ENCODE data around the gene CDR2L.

DNA sequence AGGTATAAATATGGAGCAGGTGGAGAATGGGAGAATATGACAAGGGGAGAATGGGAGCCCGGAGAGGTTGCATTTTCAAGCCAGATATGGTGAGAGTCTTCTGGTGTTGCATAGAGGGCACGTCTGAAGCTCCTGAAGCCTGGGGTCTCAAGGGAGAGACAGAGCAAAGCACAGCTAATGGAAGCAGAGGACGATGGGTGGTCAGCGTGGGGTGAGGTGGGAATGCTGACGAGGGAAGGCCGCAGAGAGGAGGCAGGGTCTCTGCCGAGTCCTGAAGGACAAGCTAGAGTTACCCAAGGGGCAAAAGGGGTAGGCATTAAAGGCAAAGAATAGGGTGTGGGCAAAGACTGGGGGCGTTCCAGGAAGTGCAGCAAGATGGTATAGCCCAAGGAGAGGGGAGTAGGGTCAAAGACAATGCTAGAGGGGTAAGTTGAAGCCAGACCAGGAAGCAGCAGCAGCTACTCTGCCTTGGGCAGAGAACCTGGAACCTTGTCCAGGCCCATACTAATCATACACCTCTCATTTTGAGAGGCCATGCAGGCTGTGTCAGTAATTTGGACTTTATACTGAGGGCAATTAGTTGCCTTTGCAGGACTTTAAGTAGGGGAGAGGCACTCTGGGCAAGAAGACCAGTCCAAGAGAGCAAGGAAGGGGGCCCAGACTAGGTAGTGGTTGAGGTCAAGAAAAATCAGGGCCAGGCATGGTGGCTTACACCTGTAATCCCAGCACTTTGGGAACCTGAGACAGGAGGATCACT lies 49.1 kb upstream of the CDR2L start:
- TF ChIP-seq CTCF (IDR thresholded peaks at IDR 0.05; ENCODE audit: low read depth, low read length, poor library complexity, severe bottlenecking), result no peak
- TF ChIP-seq EZH2phosphoT487 (IDR thresholded peaks at IDR 0.05; ENCODE audit: borderline replicate concordance, low read length), result no peak

Measured in DOHH2 (cell line).